WERI-Rb-1 (cell line): Measurements from ENCODE around the gene CRY1.

Experiments
- DNase-seq: peaks from one replicate; pipeline ENCODE4 v3.0.0-alpha.2; 2020
- H3K27ac ChIP-seq: fragments of 250-450 bp; sonication (Bioruptor Pico); 2 replicates; pipeline ENCODE4 v1.5.1; 2020; ENCODE audit warnings: mild to moderate bottlenecking, moderate library complexity
- H3K27me3 ChIP-seq: fragments of 250-450 bp; sonication (Bioruptor Pico); 2 replicates; pipeline ENCODE4 v1.5.1; 2021; ENCODE audit warnings: mild to moderate bottlenecking, low read depth, moderate library complexity; ENCODE audit not compliant: insufficient read depth, severe bottlenecking
- H3K36me3 ChIP-seq: fragments of 250-450 bp; sonication (Bioruptor Pico); 2 replicates; pipeline ENCODE4 v1.5.1; 2020; ENCODE audit warnings: mild to moderate bottlenecking, moderate library complexity
- H3K4me3 ChIP-seq: 2 replicates; pipeline ENCODE4 v1.5.1; 2011; ENCODE audit warnings: low read depth, mild to moderate bottlenecking, control low read depth, low read length
- H3K9me3 ChIP-seq: fragments of 250-450 bp; sonication (Bioruptor Pico); 2 replicates; pipeline ENCODE4 v1.5.1; 2021; ENCODE audit warnings: mild to moderate bottlenecking, moderate library complexity; ENCODE audit not compliant: severe bottlenecking
- CTCF ChIP-seq: IDR thresholded peaks from 2 replicates; pipeline ENCODE4 v1.5.1; 2011; ENCODE audit warnings: low read depth, mild to moderate bottlenecking, control low read depth, inconsistent platforms, low read length

Gene CRY1

GRCh38 chr12:107126796-107127481 is 33.6 kb upstream of the CRY1 start:
- Histone ChIP-seq H3K9me3 (no peaks in the 10 kb centered on the region), H3K36me3 (no peaks in the 10 kb centered on the region), H3K27ac (peak overlapping the region; percentile 83), H3K4me3 (peak overlapping the region; percentile 20), H3K27me3 (no peaks in the 10 kb centered on the region)
- TF ChIP-seq CTCF = peak; percentile 44
- peak; percentile 20 for DNase-seq

DNA sequence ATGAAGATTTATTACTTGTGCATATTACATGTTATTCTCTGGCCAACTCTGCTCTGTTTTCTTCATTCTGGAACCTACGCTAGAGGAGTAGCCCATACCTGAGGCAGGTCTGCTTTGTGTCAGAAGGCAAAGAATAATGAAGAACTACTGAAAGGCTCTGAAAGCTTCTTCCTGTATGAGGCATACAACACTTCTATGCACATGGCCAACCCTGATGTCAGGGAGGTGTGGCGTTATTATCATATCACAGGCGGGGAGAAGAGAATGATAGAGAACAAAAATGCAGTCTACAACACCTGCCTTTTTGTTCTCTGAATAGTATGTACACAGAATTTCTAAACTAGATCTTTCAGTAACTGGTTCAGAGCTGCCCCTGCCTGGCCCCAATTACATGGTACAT is 32.5 kb upstream of the CRY1 start:
- DNase-seq = no peak
- no peak for TF ChIP-seq CTCF

GRCh38 chr12:107122452-107122958 is 29.2 kb upstream of the CRY1 start:
- TF ChIP-seq CTCF = no peak

More for the DNA sequence above, 32.5 kb upstream of the CRY1 start:
- H3K4me3 ChIP-seq = no peak overlapping the region
- H3K36me3 ChIP-seq = no peaks in the 10 kb centered on the region
- H3K9me3 ChIP-seq = no peaks in the 10 kb centered on the region
- no peak overlapping the region for H3K27ac ChIP-seq
- no peaks in the 10 kb centered on the region for H3K27me3 ChIP-seq

GRCh38 chr12:107119091-107119490 is 25.7 kb upstream of the CRY1 start:
- H3K36me3 ChIP-seq = no peaks in the 10 kb centered on the region
- no peak for TF ChIP-seq CTCF
- no peaks in the 10 kb centered on the region for H3K9me3 ChIP-seq
- no peak for DNase-seq
- no peaks in the 10 kb centered on the region for H3K27me3 ChIP-seq
- no peak overlapping the region for H3K27ac ChIP-seq
- no peak overlapping the region for H3K4me3 ChIP-seq

More at GRCh38 chr12:107122452-107122958, 29.2 kb upstream of the CRY1 start:
- Histone ChIP-seq H3K36me3 (no peaks in the 10 kb centered on the region), H3K27me3 (no peaks in the 10 kb centered on the region), H3K9me3 (no peaks in the 10 kb centered on the region), H3K4me3 (no peak overlapping the region), H3K27ac (no peak overlapping the region)
- DNase-seq = peak; percentile 73

DNA sequence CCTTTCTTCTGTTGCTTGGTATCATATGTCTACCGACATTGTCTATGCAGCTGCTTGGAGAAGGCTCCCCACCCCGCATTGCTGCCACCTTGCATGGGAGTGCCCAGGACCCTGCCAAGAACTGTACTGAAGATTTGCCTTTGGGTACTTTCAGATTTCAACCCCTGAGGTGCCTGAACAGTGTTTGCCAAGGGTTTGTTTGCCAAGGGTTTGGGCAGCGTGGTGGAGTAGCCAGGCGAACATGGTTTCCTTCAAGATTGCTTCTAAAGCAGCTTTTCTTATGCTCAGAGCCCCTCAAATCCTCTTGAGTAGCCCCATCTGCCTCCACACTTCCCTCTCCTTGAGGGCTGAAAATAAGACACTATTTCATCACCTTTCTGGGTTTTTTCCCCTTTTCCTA is 25.3 kb upstream of the CRY1 start:
- Histone ChIP-seq H3K27me3 (no peaks in the 10 kb centered on the region), H3K4me3 (no peak overlapping the region), H3K27ac (no peak overlapping the region), H3K36me3 (no peaks in the 10 kb centered on the region), H3K9me3 (no peaks in the 10 kb centered on the region)
- no peak for DNase-seq
- no peak for TF ChIP-seq CTCF

DNA sequence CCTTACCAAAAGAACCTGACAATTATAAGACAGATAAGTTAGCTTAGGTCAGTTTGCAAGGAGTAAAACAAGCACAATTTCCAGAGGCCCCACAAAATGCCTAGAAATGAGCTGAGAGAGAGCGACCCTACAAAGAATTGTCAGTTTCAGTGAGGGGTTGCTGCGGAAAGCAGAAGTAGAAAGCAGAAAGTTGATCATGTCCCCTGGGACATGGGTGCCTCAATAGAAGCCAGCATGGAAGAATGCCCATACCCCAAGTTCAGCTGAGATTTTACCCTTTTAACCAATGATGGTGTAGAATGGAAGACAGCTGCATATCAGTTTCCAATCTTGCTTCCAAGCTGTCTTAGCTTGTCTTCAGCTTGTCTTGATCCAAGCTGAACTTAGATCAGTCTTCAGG is 21.8 kb upstream of the CRY1 start:
- H3K4me3 ChIP-seq = no peak overlapping the region
- no peak overlapping the region for H3K27ac ChIP-seq
- DNase-seq = no peak
- TF ChIP-seq CTCF = no peak
- H3K36me3 ChIP-seq = no peaks in the 10 kb centered on the region
- no peaks in the 10 kb centered on the region for H3K27me3 ChIP-seq
- H3K9me3 ChIP-seq = no peaks in the 10 kb centered on the region
